ENCODE results near the gene PDGFA.

- TF ChIP-seq CTCF (IDR thresholded peaks at IDR 0.05) (no peak), POLR2A (IDR thresholded peaks at IDR 0.05) (no peak)
Measured at GRCh38 chr7:457814-458510, 61.7 kb downstream of the PDGFA start.

All from ovary (tissue), 3 donors.